ENCODE data around the gene ANGPT4. TPM values are rescaled to one million over a fixed set of nuclear protein-coding genes. Genes with fewer than 3 reads are reported as not detected.

Gene ANGPT4
- total and polyA plus RNA-seq, 2 of the 8 experiments (the other 6 are each of a cell fraction or from before 2014, with no cell fraction given): 0.07 to 0.33 TPM

- TF ChIP-seq CHD7 (IDR thresholded peaks at IDR 0.05; ENCODE audit: insufficient replicate concordance, low read length) (no peak), SP1 (IDR thresholded peaks at IDR 0.05; ENCODE audit: low read depth, low read length) (no peak), SUZ12 (IDR thresholded peaks at IDR 0.05; ENCODE audit: low read length) (no peak), ASH2L (IDR thresholded peaks at IDR 0.05; ENCODE audit: low read length) (no peak)
- TF ChIP-seq, protein P1, sequence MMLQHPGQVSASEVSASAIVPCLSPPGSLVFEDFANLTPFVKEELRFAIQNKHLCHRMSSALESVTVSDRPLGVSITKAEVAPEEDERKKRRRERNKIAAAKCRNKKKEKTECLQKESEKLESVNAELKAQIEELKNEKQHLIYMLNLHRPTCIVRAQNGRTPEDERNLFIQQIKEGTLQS (IDR thresholded peaks at IDR 0.05; ENCODE audit: insufficient read depth, low read depth, low read length): no peak
Measured at GRCh38 chr20:906703-907270, 9.3 kb downstream of the ANGPT4 start (continued).
